Smooth muscle cell (in vitro differentiated cells): ENCODE results near the gene EML2. TPM values are rescaled to one million over a fixed set of nuclear protein-coding genes. Genes with fewer than 3 reads are reported as not detected.
A peak's percentile ranks its signal among the peaks of the same experiment; 100 is the strongest.

Experiments
- DNase-seq: peaks from one replicate; lab custom pipeline; 2025; ENCODE audit not compliant: unreplicated experiment; lab: John Stamatoyannopoulos, UW
- H2AFZ ChIP-seq: fragments of 200-600 bp; sonication (generic); 2 replicates; pipeline ENCODE4 v1.6.0; 2016; ENCODE audit warnings: antibody characterized with exemption, low read depth, mild to moderate bottlenecking
- H3F3A ChIP-seq: fragments of 200-600 bp; sonication (generic); 2 replicates; pipeline ENCODE4 v1.6.0; 2017; ENCODE audit warnings: antibody characterized with exemption, low read depth
- H3K27ac ChIP-seq: fragments of 200-600 bp; sonication (generic); 2 replicates; pipeline ENCODE4 v1.5.1; 2016; ENCODE audit warnings: low read depth, mild to moderate bottlenecking
- H3K27me3 ChIP-seq: fragments of 200-600 bp; sonication (generic); 2 replicates; pipeline ENCODE4 v1.6.1; 2016; ENCODE audit warnings: low read depth, mild to moderate bottlenecking
- H3K36me3 ChIP-seq: fragments of 200-600 bp; sonication (generic); 2 replicates; pipeline ENCODE4 v1.5.1; 2016; ENCODE audit warnings: low read depth
- H3K4me1 ChIP-seq: fragments of 200-600 bp; sonication (generic); 2 replicates; pipeline ENCODE4 v1.5.1; 2016; ENCODE audit warnings: low read depth
- H3K4me2 ChIP-seq: fragments of 200-600 bp; sonication (generic); 2 replicates; pipeline ENCODE4 v1.6.0; 2016; ENCODE audit warnings: mild to moderate bottlenecking
- H3K4me3 ChIP-seq: fragments of 200-600 bp; sonication (generic); 2 replicates; pipeline ENCODE4 v1.5.1; 2016; ENCODE audit warnings: mild to moderate bottlenecking
- H3K79me2 ChIP-seq: fragments of 200-600 bp; sonication (generic); 2 replicates; pipeline ENCODE4 v1.6.0; 2016; ENCODE audit warnings: low read depth, mild to moderate bottlenecking
- H3K9ac ChIP-seq: fragments of 200-600 bp; sonication (generic); 2 replicates; pipeline ENCODE4 v1.6.0; 2016; ENCODE audit warnings: low read depth
- H3K9me3 ChIP-seq: fragments of 200-600 bp; sonication (generic); replicated peaks from 2 replicates; pipeline ENCODE4 v1.5.1; 2016; ENCODE audit warnings: low read depth
- H4K20me1 ChIP-seq: fragments of 200-600 bp; sonication (generic); 2 replicates; pipeline ENCODE4 v1.6.0; 2016; ENCODE audit warnings: low read depth
- CTCF ChIP-seq: fragments of 200-600 bp; sonication (generic); IDR thresholded peaks from 2 replicates; pipeline ENCODE4 v1.5.1; 2017; ENCODE audit warnings: borderline replicate concordance, mild to moderate bottlenecking, antibody characterized with exemption; ENCODE audit not compliant: insufficient read depth, poor library complexity, severe bottlenecking
- WGBS: methylation state at CpG from one replicate; pipeline ENCODE4 v1.1.7; 2016; ENCODE audit warnings: low lambda C conversion rate; 5-methylcytosine and 5-hydroxymethylcytosine counted together
- polyA plus RNA-seq: library from polyadenylated mRNA; unstranded; fragments of >200 nt; fragmentation: Nextera tagmentation; extraction: Ambion mirVana; gene quantifications from 2 replicates; pipeline ENCODE4 v1.2.1, GENCODE V29; 2016
- total RNA-seq: library from RNA; depleted of rRNA; stranded (reverse); fragments of >200 nt; gene quantifications from 2 replicates; pipeline ENCODE4 v1.2.3, GENCODE V29; 2014

The EML2 gene
- total and polyA plus RNA-seq, 2 experiments from 2014 or later, result 7.7 to 19.0 TPM

- H3K4me1 ChIP-seq, result peaks cover 17% of the 10 kb centered on the region
- peak overlapping the region; percentile 66 for H3K27ac ChIP-seq
- H3F3A ChIP-seq, result peaks cover 47% of the 10 kb centered on the region
- no peak overlapping the region for H3K9ac ChIP-seq
- no peak for TF ChIP-seq CTCF
- no peaks in the 10 kb centered on the region for H3K27me3 ChIP-seq
- no peak for DNase-seq
- no peaks in the 10 kb centered on the region for H3K36me3 ChIP-seq
- H3K4me2 ChIP-seq, result peak overlapping the region; percentile 85
- WGBS, result 49% methylated on average over 17 of the region's 17 CpGs
- H3K9me3 ChIP-seq, result no peaks in the 10 kb centered on the region
- peaks cover 3% of the 10 kb centered on the region for H3K79me2 ChIP-seq
- H4K20me1 ChIP-seq, result no peaks in the 10 kb centered on the region
- no peak overlapping the region for H2AFZ ChIP-seq
- peak overlapping the region; percentile 41 for H3K4me3 ChIP-seq
Observed at GRCh38 chr19:45640849-45641273, 1.7 kb upstream of the EML2 start.

GRCh38 chr19:45637890-45638667 is 1.1 kb downstream of the EML2 start:
- H3F3A ChIP-seq, result peaks cover 32% of the 10 kb centered on the region
- H3K36me3 ChIP-seq, result no peaks in the 10 kb centered on the region
- H3K27ac ChIP-seq, result peak overlapping the region; percentile 16
- H3K9ac ChIP-seq, result peak overlapping the region; percentile 32
- H4K20me1 ChIP-seq, result no peaks in the 10 kb centered on the region
- peaks cover 3% of the 10 kb centered on the region for H3K79me2 ChIP-seq
- peak overlapping the region; percentile 89 for H2AFZ ChIP-seq
- no peaks in the 10 kb centered on the region for H3K27me3 ChIP-seq
- H3K4me1 ChIP-seq, result peaks cover 12% of the 10 kb centered on the region
- H3K4me2 ChIP-seq, result peak overlapping the region; percentile 95
- no peaks in the 10 kb centered on the region for H3K9me3 ChIP-seq
- no peak for DNase-seq
- H3K4me3 ChIP-seq, result peak overlapping the region; percentile 73
- no peak for TF ChIP-seq CTCF
- WGBS, result 46% methylated on average over 19 of the region's 19 CpGs

GRCh38 chr19:45636902-45637301 is 2.3 kb downstream of the EML2 start:
- peaks cover 14% of the 10 kb centered on the region for H3K4me1 ChIP-seq
- WGBS, result 96% methylated on average over 2 of the region's 2 CpGs
- H4K20me1 ChIP-seq, result no peaks in the 10 kb centered on the region
- H3K9me3 ChIP-seq, result no peaks in the 10 kb centered on the region
- no peak for TF ChIP-seq CTCF
- H3K27ac ChIP-seq, result no peak overlapping the region
- peaks cover 32% of the 10 kb centered on the region for H3F3A ChIP-seq
- no peak for DNase-seq
- H3K27me3 ChIP-seq, result no peaks in the 10 kb centered on the region
- H3K9ac ChIP-seq, result no peak overlapping the region
- no peaks in the 10 kb centered on the region for H3K36me3 ChIP-seq
- no peak overlapping the region for H2AFZ ChIP-seq
- no peak overlapping the region for H3K4me2 ChIP-seq
- H3K79me2 ChIP-seq, result peaks cover 3% of the 10 kb centered on the region
- no peak overlapping the region for H3K4me3 ChIP-seq

- peaks cover 3% of the 10 kb centered on the region for H3K79me2 ChIP-seq
- H3K9me3 ChIP-seq, result no peaks in the 10 kb centered on the region
- no peaks in the 10 kb centered on the region for H3K36me3 ChIP-seq
- no peak overlapping the region for H2AFZ ChIP-seq
- H3K27me3 ChIP-seq, result no peaks in the 10 kb centered on the region
- H3K27ac ChIP-seq, result no peak overlapping the region
- H3K4me3 ChIP-seq, result no peak overlapping the region
- no peak overlapping the region for H3K4me2 ChIP-seq
- peaks cover 27% of the 10 kb centered on the region for H3F3A ChIP-seq
- no peak overlapping the region for H3K9ac ChIP-seq
- DNase-seq, result no peak
- TF ChIP-seq CTCF, result no peak
- WGBS, result 85% methylated on average over 1 of the region's 1 CpG
- no peaks in the 10 kb centered on the region for H4K20me1 ChIP-seq
- H3K4me1 ChIP-seq, result peaks cover 14% of the 10 kb centered on the region
Observed at GRCh38 chr19:45636275-45636674, 2.9 kb downstream of the EML2 start.
